ENCODE measurements around the gene CDX1. TPM values are rescaled to one million over a fixed set of nuclear protein-coding genes. Genes with fewer than 3 reads are reported as not detected.

CDX1 gene
- total RNA-seq, 2 experiments from 2014 or later = not detected

DNA sequence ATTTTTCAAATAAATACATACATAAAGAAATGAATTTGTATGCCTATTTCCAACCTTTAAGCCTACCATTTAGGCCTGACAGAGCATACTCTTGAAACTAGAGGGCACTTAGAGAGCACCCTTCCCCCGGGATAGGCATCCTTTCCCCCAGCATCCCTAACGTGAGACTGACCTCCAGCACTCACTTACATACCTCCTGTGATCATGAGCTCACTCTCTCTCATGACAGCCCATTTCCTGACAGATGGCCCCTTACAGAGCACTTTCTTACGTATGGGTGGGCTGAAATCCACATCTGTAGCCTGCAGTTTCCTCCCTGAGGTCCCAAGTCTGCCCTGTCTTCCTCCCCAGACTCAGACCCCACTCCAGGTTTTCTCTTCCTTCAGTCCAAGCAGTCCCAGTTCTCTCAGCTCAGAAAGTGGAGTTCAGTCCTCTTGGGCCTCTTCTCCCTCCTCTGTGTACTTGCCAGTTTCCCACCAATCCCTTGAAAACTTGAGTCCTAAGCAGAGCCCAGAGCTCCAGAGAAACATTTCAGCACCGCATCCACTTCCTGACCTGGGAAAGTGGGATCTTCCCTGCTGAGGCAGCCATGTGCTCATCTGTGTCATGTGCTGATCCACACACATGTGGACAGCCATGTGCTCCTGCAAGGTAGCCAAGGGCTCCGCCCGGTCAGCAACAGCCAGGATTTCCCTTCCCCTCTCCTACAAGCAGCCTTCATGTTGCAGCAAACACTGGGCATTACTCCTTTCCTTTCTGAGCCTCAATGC, 2.2 kb upstream of the CDX1 start:
- TF ChIP-seq, protein P1, sequence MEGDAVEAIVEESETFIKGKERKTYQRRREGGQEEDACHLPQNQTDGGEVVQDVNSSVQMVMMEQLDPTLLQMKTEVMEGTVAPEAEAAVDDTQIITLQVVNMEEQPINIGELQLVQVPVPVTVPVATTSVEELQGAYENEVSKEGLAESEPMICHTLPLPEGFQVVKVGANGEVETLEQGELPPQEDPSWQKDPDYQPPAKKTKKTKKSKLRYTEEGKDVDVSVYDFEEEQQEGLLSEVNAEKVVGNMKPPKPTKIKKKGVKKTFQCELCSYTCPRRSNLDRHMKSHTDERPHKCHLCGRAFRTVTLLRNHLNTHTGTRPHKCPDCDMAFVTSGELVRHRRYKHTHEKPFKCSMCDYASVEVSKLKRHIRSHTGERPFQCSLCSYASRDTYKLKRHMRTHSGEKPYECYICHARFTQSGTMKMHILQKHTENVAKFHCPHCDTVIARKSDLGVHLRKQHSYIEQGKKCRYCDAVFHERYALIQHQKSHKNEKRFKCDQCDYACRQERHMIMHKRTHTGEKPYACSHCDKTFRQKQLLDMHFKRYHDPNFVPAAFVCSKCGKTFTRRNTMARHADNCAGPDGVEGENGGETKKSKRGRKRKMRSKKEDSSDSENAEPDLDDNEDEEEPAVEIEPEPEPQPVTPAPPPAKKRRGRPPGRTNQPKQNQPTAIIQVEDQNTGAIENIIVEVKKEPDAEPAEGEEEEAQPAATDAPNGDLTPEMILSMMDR (IDR thresholded peaks at IDR 0.05) = no peak
- Histone ChIP-seq H3K9me3 (ENCODE audit: control insufficient read depth in 1 of 2, insufficient read depth in 1 of 2, low read length in 2 of 2) (no peaks in the 10 kb centered on the region), H3K36me3 (ENCODE audit: insufficient read depth, low read length) (no peaks in the 10 kb centered on the region), H3K4me1 (ENCODE audit: insufficient read depth, low read length) (no peaks in the 10 kb centered on the region), H3K27ac (ENCODE audit: low read depth in 1 of 2, low read length in 2 of 2) (no peak overlapping the region), H3K4me3 (ENCODE audit: low read length) (no peak overlapping the region), H3K27me3 (ENCODE audit: control insufficient read depth in 1 of 2, insufficient read depth in 2 of 2, low read length in 2 of 2) (peaks cover 15 to 32% of the 10 kb centered on the region in 2 experiments)
- no peaks in the 10 kb centered on the region for H3K4me1 Mint-ChIP-seq (ENCODE audit: low read depth)
- ChIA-PET POLR2A (no interaction called here), CTCF (no interaction called here)
- no peak overlapping the region for H3K27ac Mint-ChIP-seq
- H3K27me3 Mint-ChIP-seq = peaks cover 39% of the 10 kb centered on the region
- H3K36me3 Mint-ChIP-seq (ENCODE audit: low read depth) = no peaks in the 10 kb centered on the region
- intact Hi-C loops (cut with DNase I, micrococcal nuclease) = loop anchor here (5.0 kb wide), 1 partner anchor 188 kb away; no protein-coding TSS in a partner anchor
- DNase-seq = no peak
- H3K9me3 Mint-ChIP-seq = no peaks in the 10 kb centered on the region
- no peak for ATAC-seq (ENCODE audit: poor library complexity)
- H3K4me3 Mint-ChIP-seq = no peak overlapping the region

DNA sequence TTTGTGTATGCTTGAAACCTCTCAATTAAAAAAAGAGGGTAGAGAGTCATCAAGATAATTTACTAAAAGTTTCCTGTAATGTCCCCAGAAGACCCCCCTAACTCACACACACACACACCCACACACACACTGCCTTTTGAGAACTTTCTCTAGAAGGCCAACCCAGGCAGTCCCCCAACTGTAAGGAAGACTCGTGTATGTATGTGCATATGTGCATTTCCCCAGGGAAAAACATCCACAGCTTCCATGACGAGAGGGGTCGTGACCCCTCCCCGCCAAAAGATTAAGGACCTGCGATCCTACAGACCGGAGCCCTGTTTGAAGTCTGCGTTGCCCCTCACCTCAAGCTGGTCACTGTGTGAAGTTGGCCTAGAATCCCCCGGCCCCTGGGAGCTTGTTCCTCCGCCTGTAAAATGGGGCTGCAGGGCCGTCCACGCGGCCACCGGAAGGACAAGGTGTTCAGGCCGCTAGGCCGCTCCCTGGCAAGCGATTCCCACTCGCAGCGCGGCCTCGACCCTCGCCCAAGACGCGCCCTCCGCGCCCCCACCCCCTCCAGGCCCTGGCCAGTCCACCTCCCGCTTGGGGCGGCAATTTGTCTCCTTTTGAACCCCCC, 435 bp upstream of the CDX1 start:
- no peak overlapping the region for H3K27ac ChIP-seq (ENCODE audit: low read depth in 1 of 2, low read length in 2 of 2)
- POLR2A ChIA-PET = no interaction called here
- Mint-ChIP-seq H3K9me3 (no peaks in the 10 kb centered on the region), H3K36me3 (ENCODE audit: low read depth) (no peaks in the 10 kb centered on the region), H3K27ac (no peak overlapping the region), H3K27me3 (peaks cover 56% of the 10 kb centered on the region), H3K4me3 (no peak overlapping the region), H3K4me1 (ENCODE audit: low read depth) (no peaks in the 10 kb centered on the region)
- no peak for ATAC-seq (ENCODE audit: poor library complexity)
- intact Hi-C loops (cut with DNase I, micrococcal nuclease) = no loop called here
- no peaks in the 10 kb centered on the region for H3K4me1 ChIP-seq (ENCODE audit: insufficient read depth, low read length)
- no peaks in the 10 kb centered on the region for H3K36me3 ChIP-seq (ENCODE audit: insufficient read depth, low read length)
- TF ChIP-seq, protein P1 (IDR thresholded peaks at IDR 0.05) = no peak
- peaks cover 17 to 39% of the 10 kb centered on the region in 2 experiments for H3K27me3 ChIP-seq (ENCODE audit: control insufficient read depth in 1 of 2, insufficient read depth in 2 of 2, low read length in 2 of 2)
- CTCF ChIA-PET = no interaction called here
- no peak overlapping the region for H3K4me3 ChIP-seq (ENCODE audit: low read length)
- no peak for DNase-seq
- H3K9me3 ChIP-seq (ENCODE audit: control insufficient read depth in 1 of 2, insufficient read depth in 1 of 2, low read length in 2 of 2) = no peaks in the 10 kb centered on the region

DNA sequence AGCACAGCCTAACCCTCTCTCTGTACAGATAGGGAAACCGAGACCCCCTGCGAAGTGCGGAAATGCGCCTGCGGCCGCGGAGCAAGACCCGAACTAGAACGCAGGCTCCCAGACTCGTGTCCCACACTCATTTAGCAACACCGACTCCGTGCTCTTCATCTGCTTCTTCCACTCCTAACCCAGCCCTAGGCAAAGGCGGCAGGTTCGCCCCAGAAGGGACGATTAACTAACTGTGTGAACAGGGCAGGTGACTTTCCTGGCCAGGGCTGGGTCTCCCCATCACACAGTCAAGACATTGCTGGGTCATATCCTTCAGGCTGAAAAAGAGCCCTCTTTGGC, 903 bp downstream of the CDX1 start:
- Mint-ChIP-seq H3K36me3 (ENCODE audit: low read depth) (no peaks in the 10 kb centered on the region), H3K27me3 (peaks cover 66% of the 10 kb centered on the region), H3K4me3 (no peak overlapping the region), H3K9me3 (no peaks in the 10 kb centered on the region), H3K27ac (no peak overlapping the region), H3K4me1 (ENCODE audit: low read depth) (no peaks in the 10 kb centered on the region)
- Histone ChIP-seq H3K36me3 (ENCODE audit: insufficient read depth, low read length) (no peaks in the 10 kb centered on the region), H3K4me1 (ENCODE audit: insufficient read depth, low read length) (no peaks in the 10 kb centered on the region), H3K9me3 (ENCODE audit: control insufficient read depth in 1 of 2, insufficient read depth in 1 of 2, low read length in 2 of 2) (no peaks in the 10 kb centered on the region), H3K4me3 (ENCODE audit: low read length) (no peak overlapping the region), H3K27ac (ENCODE audit: low read depth in 1 of 2, low read length in 2 of 2) (no peak overlapping the region), H3K27me3 (ENCODE audit: control insufficient read depth in 1 of 2, insufficient read depth in 2 of 2, low read length in 2 of 2) (peaks cover 17 to 39% of the 10 kb centered on the region in 2 experiments)
- ChIA-PET POLR2A (no interaction called here), CTCF (no interaction called here)
- TF ChIP-seq, protein P1 (IDR thresholded peaks at IDR 0.05) = no peak
- DNase-seq (no peak), ATAC-seq (ENCODE audit: poor library complexity) (no peak)
- intact Hi-C loops (cut with DNase I, micrococcal nuclease) = no loop called here
